HEK293 (cell line): Measurements from ENCODE around the gene PGBD1.

Experiments
- CTCF ChIP-seq: fragments of 450-650 bp; formaldehyde crosslinking; IDR thresholded peaks from 2 replicates; pipeline ENCODE4 v1.5.1; 2016; ENCODE audit warnings: missing biosample characterization, missing genetic modification characterization
- YY1 ChIP-seq: fragments of 450-650 bp; formaldehyde crosslinking; IDR thresholded peaks from 2 replicates; pipeline ENCODE4 v1.5.1; 2018; ENCODE audit warnings: missing biosample characterization, missing genetic modification characterization
- ZNF138 ChIP-seq: fragments of 450-650 bp; formaldehyde crosslinking; IDR thresholded peaks from 2 replicates; pipeline ENCODE4 v1.5.1; 2016; ENCODE audit warnings: missing biosample characterization, missing genetic modification characterization, borderline replicate concordance
- ZNF140 ChIP-seq: fragments of 450-650 bp; formaldehyde crosslinking; IDR thresholded peaks from 2 replicates; pipeline ENCODE4 v1.5.1; 2016; ENCODE audit warnings: missing biosample characterization, missing genetic modification characterization
- ZNF274 ChIP-seq, 2 experiments: fragments of 200-500 bp in 1 of 2; fragments of 450-650 bp in 1 of 2; sonication (Bioruptor generic) in 1 of 2; formaldehyde crosslinking in 1 of 2; IDR thresholded peaks; 2 replicates each; pipeline versions ENCODE4 v1.5.1 to v1.6.1; 2014 to 2016; ENCODE audit warnings: borderline replicate concordance in 1 of 2, inconsistent platforms in 1 of 2, low read length in 1 of 2, missing biosample characterization in 1 of 2, missing genetic modification characterization in 1 of 2
- ZNF311 ChIP-seq: fragments of 450-650 bp; formaldehyde crosslinking; IDR thresholded peaks from 2 replicates; pipeline ENCODE4 v1.5.1; 2017; ENCODE audit warnings: missing biosample characterization, missing genetic modification characterization, borderline replicate concordance
- ZNF362 ChIP-seq: fragments of 450-650 bp; formaldehyde crosslinking; IDR thresholded peaks from 2 replicates; pipeline ENCODE4 v1.5.1; 2016; ENCODE audit warnings: missing biosample characterization, missing genetic modification characterization
- ZNF391 ChIP-seq: fragments of 450-650 bp; formaldehyde crosslinking; IDR thresholded peaks from 2 replicates; pipeline ENCODE4 v1.5.1; 2016; ENCODE audit warnings: low read depth, missing biosample characterization, missing genetic modification characterization, borderline replicate concordance
- ZNF426 ChIP-seq: fragments of 450-650 bp; formaldehyde crosslinking; IDR thresholded peaks from 2 replicates; pipeline ENCODE4 v1.5.1; 2017; ENCODE audit warnings: missing biosample characterization, missing genetic modification characterization, mild to moderate bottlenecking, inconsistent platforms, moderate library complexity
- ZNF639 ChIP-seq: fragments of 450-650 bp; formaldehyde crosslinking; IDR thresholded peaks from 2 replicates; pipeline ENCODE4 v1.5.1; 2016; ENCODE audit warnings: missing biosample characterization, missing genetic modification characterization
- ZSCAN23 ChIP-seq: fragments of 450-650 bp; formaldehyde crosslinking; IDR thresholded peaks from 2 replicates; pipeline ENCODE4 v1.5.1; 2016; ENCODE audit warnings: missing biosample characterization, missing genetic modification characterization

GRCh38 chr6:28267695-28268059 is 13.7 kb upstream of the PGBD1 start:
- no peak for TF ChIP-seq ZNF426 (tag by site-specific recombination)
- TF ChIP-seq ZNF138 (tag by site-specific recombination), result no peak
- TF ChIP-seq YY1, result no peak
- no peak for TF ChIP-seq ZNF140 (tag by site-specific recombination)
- no peak for TF ChIP-seq ZNF274 (IDR thresholded peaks at IDR 0.05; ENCODE audit: low read length)
- no peak for TF ChIP-seq ZNF274 (tag by site-specific recombination; IDR thresholded peaks at IDR 0.05; ENCODE audit: borderline replicate concordance)
- TF ChIP-seq CTCF (tag by site-specific recombination), result no peak
- TF ChIP-seq ZNF362, result no peak
- no peak for TF ChIP-seq ZSCAN23
- no peak for TF ChIP-seq ZNF311 (tag by site-specific recombination)
- no peak for TF ChIP-seq ZNF639
- no peak for TF ChIP-seq ZNF391 (tag by site-specific recombination)
